G401.6 (cell line): ENCODE data around the gene DGKI.

Experiments used
- FAIRE-seq: peaks from 2 replicates; lab custom pipeline; 2012; peaks lifted over from hg19 to GRCh38; lab: Jason Lieb, UNC

DGKI gene

GRCh38 chr7:137685433-137686164 lies 161.2 kb downstream of the DGKI start:
- FAIRE-seq, result no peak

- no peak for FAIRE-seq
Observed at GRCh38 chr7:137684776-137685175, 162.0 kb downstream of the DGKI start.

- no peak for FAIRE-seq
Observed at GRCh38 chr7:137684316-137684715, 162.5 kb downstream of the DGKI start.

GRCh38 chr7:137682596-137682995 lies 164.2 kb downstream of the DGKI start:
- FAIRE-seq, result no peak

GRCh38 chr7:137681657-137682562 lies 164.9 kb downstream of the DGKI start:
- FAIRE-seq, result no peak

GRCh38 chr7:137674551-137675409 lies 172.0 kb downstream of the DGKI start:
- FAIRE-seq, result no peak

- no peak for FAIRE-seq
Observed at GRCh38 chr7:137674048-137674447, 172.7 kb downstream of the DGKI start.

GRCh38 chr7:137671920-137672319 lies 174.9 kb downstream of the DGKI start:
- no peak for FAIRE-seq

- FAIRE-seq, result no peak
Observed at GRCh38 chr7:137670222-137671064, 176.3 kb downstream of the DGKI start.

- no peak for FAIRE-seq
Observed at GRCh38 chr7:137669706-137670105, 177.1 kb downstream of the DGKI start.

- no peak for FAIRE-seq
Observed at GRCh38 chr7:137668404-137668803, 178.4 kb downstream of the DGKI start.

- FAIRE-seq, result no peak
Observed at GRCh38 chr7:137667633-137668387, 179.0 kb downstream of the DGKI start.

GRCh38 chr7:137664846-137665245 lies 181.9 kb downstream of the DGKI start:
- FAIRE-seq, result no peak

- no peak for FAIRE-seq
Observed at GRCh38 chr7:137661634-137662033, 185.1 kb downstream of the DGKI start.

GRCh38 chr7:137658190-137658900 lies 188.4 kb downstream of the DGKI start:
- no peak for FAIRE-seq

GRCh38 chr7:137657476-137658189 lies 189.1 kb downstream of the DGKI start:
- no peak for FAIRE-seq

GRCh38 chr7:137656850-137657232 lies 189.9 kb downstream of the DGKI start:
- FAIRE-seq, result no peak

GRCh38 chr7:137656227-137656849 lies 190.4 kb downstream of the DGKI start:
- peak; percentile 21 for FAIRE-seq

- FAIRE-seq, result no peak
Observed at GRCh38 chr7:137655804-137656203, 191.0 kb downstream of the DGKI start.
